ENCODE results near the gene ARHGEF1.

The ARHGEF1 gene

GRCh38 chr19:41939861-41940730, 57.1 kb downstream of the ARHGEF1 start:
- DNase-seq (ENCODE audit: extremely low spot score, insufficient read length, low read depth) (no peak), FAIRE-seq (no peak)

DNA sequence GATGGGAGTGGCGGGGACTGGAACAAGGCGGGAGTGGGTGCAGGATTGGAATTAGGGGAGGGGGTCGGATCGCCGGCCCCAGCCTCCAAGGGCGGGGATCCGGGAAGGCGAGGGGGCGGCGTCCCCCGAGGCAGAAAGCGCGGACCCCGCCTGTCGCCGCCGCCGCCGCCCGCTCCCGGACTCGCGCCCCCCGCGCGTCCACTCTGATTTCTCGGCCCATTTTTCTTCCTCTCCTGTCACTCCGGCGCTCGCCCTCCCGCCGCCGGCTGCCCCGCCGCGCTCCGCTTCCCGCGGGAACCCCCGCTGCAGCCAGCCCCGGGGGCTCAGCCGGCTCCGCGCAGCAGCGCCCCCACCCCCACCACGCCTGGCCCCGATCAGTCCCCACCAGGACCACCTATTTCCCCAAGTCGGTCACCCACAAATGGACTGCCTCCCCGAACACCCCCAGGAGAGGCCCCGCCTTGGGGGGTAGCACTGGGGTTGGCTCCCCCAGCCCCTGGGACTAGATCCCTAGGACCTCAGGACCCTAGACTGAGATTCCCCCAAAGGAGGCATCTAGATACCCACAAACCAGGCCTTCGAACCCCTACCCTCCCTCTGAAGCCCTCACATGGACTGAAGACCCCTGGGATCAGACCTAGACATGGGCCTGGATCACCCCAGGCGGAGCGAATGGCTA, 57.9 kb downstream of the ARHGEF1 start:
- DNase-seq (ENCODE audit: extremely low spot score, insufficient read length, low read depth) (no peak), FAIRE-seq (no peak)

GRCh38 chr19:41941410-41942202, 58.6 kb downstream of the ARHGEF1 start:
- FAIRE-seq (no peak), DNase-seq (ENCODE audit: extremely low spot score, insufficient read length, low read depth) (no peak)

DNA sequence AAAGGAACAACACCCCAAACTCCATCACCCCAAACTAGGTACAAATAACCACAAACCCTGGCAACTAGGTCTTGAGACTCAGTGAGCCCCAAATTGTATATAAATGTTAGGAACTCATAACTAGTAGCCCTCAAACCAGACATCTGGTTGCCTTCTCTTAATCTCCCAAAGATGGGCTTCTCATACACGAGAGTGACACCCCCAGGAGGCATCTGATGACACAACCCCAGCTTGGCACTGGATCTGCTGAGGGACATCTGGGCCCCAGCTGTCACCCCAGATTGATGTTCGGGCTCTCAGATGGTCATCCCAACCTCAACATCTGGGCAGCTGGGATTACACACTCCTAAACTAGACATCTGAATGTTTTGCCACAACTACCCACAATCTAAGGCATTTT, 61.4 kb downstream of the ARHGEF1 start:
- DNase-seq (ENCODE audit: extremely low spot score, insufficient read length, low read depth) (no peak), FAIRE-seq (peak; percentile 54)

DNA sequence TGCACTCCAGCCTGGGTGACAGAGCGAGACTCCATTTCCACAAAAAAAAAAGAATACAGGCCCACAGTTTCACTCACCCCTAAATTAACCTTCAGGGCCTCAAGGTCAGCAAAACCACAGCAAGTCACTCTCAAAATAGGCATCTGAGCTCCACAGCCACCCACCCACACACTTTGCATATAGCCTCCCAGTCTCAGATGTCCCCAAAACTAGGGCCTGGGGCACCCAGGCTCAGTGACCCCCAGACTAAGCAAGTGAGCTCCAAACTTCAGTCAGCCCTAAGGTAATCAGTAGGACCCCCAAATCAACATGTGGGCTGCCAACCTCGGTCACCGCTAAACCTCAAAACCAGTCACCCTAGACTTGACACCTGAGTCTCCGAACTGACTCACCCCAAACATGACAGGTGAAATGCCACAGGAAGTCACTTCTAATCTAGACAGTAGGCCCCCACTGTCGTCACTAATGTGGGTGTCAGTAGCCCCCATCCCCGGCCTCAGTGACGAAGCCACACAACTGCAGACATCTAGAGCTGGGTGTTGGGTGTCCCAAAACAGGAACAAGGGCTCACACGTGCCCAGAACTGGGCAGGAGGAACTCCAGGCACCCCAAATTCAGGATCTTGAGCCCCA, 62.3 kb downstream of the ARHGEF1 start:
- DNase-seq (ENCODE audit: extremely low spot score, insufficient read length, low read depth) (peak; percentile 80), FAIRE-seq (peak; percentile 99)

DNA sequence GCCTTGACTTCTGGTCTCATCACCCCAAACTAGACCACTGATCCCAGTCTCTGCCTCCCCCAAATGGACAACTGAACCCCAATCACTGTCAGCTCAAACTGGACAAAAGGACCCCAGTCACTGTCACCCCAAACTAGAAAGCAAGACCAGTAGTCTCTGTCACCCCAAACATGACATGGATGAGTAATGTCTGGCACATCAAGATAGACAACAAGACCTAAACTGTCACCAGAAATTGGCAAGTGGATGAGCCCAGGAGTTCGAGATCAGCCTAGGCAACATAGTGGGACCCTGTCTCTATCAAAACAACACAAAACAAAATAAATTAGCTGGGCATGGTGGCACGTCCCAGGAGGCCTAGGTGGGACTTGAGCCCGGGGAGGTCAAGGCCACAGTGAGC, 64.1 kb downstream of the ARHGEF1 start:
- DNase-seq (ENCODE audit: extremely low spot score, insufficient read length, low read depth) (no peak), FAIRE-seq (peak; percentile 42)

- FAIRE-seq: peak; percentile 83
- DNase-seq (ENCODE audit: extremely low spot score, insufficient read length, low read depth): no peak
These were observed 68.7 kb downstream of the ARHGEF1 start for GRCh38 chr19:41951686-41952172.

- DNase-seq (ENCODE audit: extremely low spot score, insufficient read length, low read depth): no peak
- no peak for FAIRE-seq
These were observed 72.5 kb downstream of the ARHGEF1 start for GRCh38 chr19:41955521-41955920.

DNA sequence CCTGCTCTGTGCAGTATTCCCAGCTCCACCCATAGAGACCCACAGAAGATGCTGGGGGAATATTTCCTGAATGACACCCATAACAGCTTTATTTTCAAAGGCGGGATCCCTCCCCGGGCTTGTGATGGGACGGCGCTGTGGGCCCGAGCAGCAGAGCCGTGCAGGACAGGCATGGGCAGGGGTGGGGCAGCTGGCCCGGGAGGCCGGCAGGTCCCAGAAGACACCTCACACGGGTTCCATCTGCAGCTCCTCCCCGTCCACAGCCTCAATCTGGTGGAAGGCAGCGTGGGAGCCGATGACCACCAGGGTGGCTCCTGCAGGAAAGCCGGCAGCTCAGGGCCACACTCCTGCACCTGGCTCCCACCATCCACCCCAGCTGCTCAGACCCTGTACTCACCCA, 73.6 kb downstream of the ARHGEF1 start:
- DNase-seq (ENCODE audit: extremely low spot score, insufficient read length, low read depth): no peak
- no peak for FAIRE-seq

Data from GM18507 (cell line).